Endothelial cell of umbilical vein (primary cell): ENCODE data around the gene PRDX1. TPM values are rescaled to one million over a fixed set of nuclear protein-coding genes. Genes with fewer than 3 reads are reported as not detected.

Source experiments
- BruUV-seq: library from RNA; stranded (reverse); fragments of 400-500 nt; replicated peaks from 2 replicates; lab custom pipeline; 2021; lab: Mats Ljungman, UMichigan
- CTCF ChIA-PET: fragments of 300-600, 350-600 bp; sonication (Branson Sonifier 250); formaldehyde crosslinking; loops from one replicate; lab custom pipeline; 2021; ENCODE audit warnings: antibody characterized with exemption, inconsistent platforms; lab: Charles Lee
- POLR2A ChIA-PET: fragments of 300-600, 350-600 bp; sonication (Branson Sonifier 250); formaldehyde crosslinking; loops from one replicate; lab custom pipeline; 2021; ENCODE audit warnings: antibody characterized with exemption, inconsistent platforms; lab: Charles Lee
- DNase-seq: peaks from one replicate; pipeline ENCODE4 v3.0.0-alpha.2; 2011; ENCODE audit warnings: low read depth, low spot score
- FAIRE-seq: peaks from 2 replicates; lab custom pipeline; 2011; peaks lifted over from hg19 to GRCh38; lab: Jason Lieb, UNC
- H2AFZ ChIP-seq: 2 replicates; pipeline ENCODE4 v1.6.0; 2012; ENCODE audit warnings: low read depth, low read length, control low read depth, inconsistent platforms
- H3K27ac ChIP-seq: 2 replicates; pipeline ENCODE4 v1.5.1; 2011; ENCODE audit warnings: low read depth, mild to moderate bottlenecking, control low read depth, low read length, moderate library complexity; ENCODE audit not compliant: insufficient read depth
- H3K27me3 ChIP-seq, 2 experiments: 2 replicates each; pipeline versions ENCODE4 v1.6.0 to v1.6.1; 2011; ENCODE audit warnings: low read length in 2 of 2, mixed read lengths in 1 of 2; ENCODE audit not compliant: control insufficient read depth in 2 of 2, insufficient read depth in 2 of 2
- H3K36me3 ChIP-seq, 2 experiments: 2 replicates in 1 of 2; 3 replicates in 1 of 2; pipeline ENCODE4 v1.5.1; 2011; ENCODE audit warnings: low read length in 2 of 2, mild to moderate bottlenecking in 1 of 2, moderate library complexity in 1 of 2; ENCODE audit not compliant: control insufficient read depth in 2 of 2, insufficient read depth in 2 of 2; ENCODE audit errors: extremely low read depth in 1 of 2
- H3K4me1 ChIP-seq: 3 replicates; pipeline ENCODE4 v1.5.1; 2011; ENCODE audit warnings: mild to moderate bottlenecking, low read length; ENCODE audit not compliant: control insufficient read depth, insufficient read depth; ENCODE audit errors: extremely low read depth
- H3K4me2 ChIP-seq: 2 replicates; pipeline ENCODE4 v1.6.1; 2011; ENCODE audit warnings: low read length, control low read depth, mixed read lengths; ENCODE audit not compliant: insufficient read depth
- H3K4me3 ChIP-seq, 3 experiments: fragments of 200-600 bp in 1 of 3; sonication (generic), shearing (Covaris generic) in 1 of 3; replicated peaks in 1 of 3; 2 replicates each; pipeline ENCODE4 v1.5.1; 2011 to 2016; ENCODE audit warnings: control low read depth in 3 of 3, low read length in 3 of 3, mild to moderate bottlenecking in 2 of 3, inconsistent platforms in 1 of 3, low read depth in 1 of 3, moderate library complexity in 1 of 3; ENCODE audit not compliant: insufficient read depth in 1 of 3
- H3K79me2 ChIP-seq: 2 replicates; pipeline ENCODE4 v1.6.0; 2012; ENCODE audit warnings: low read length, inconsistent platforms; ENCODE audit not compliant: control insufficient read depth, insufficient read depth
- H3K9ac ChIP-seq: replicated peaks from 2 replicates; pipeline ENCODE3; 2011; ENCODE audit warnings: low read length, control low read depth; ENCODE audit not compliant: insufficient read depth; ENCODE audit errors: extremely low read depth
- H3K9me1 ChIP-seq: replicated peaks from 3 replicates; pipeline ENCODE4 v1.6.0; 2011; ENCODE audit warnings: mild to moderate bottlenecking, low read length; ENCODE audit not compliant: control insufficient read depth, insufficient read depth; ENCODE audit errors: extremely low read depth
- H3K9me3 ChIP-seq: replicated peaks from 2 replicates; pipeline ENCODE4 v1.5.1; 2012; ENCODE audit warnings: low read length, inconsistent platforms; ENCODE audit not compliant: control insufficient read depth, insufficient read depth
- H4K20me1 ChIP-seq: replicated peaks from 2 replicates; pipeline ENCODE3; 2011; ENCODE audit warnings: mild to moderate bottlenecking, low read length; ENCODE audit not compliant: control insufficient read depth, insufficient read depth; ENCODE audit errors: extremely low read depth
- EZH2 ChIP-seq: IDR thresholded peaks from 2 replicates; pipeline ENCODE4 v1.6.1; 2012; ENCODE audit warnings: borderline replicate concordance, low read depth, mild to moderate bottlenecking, moderate library complexity, low read length, inconsistent platforms; ENCODE audit not compliant: severe bottlenecking
- FOS ChIP-seq: IDR thresholded peaks from 2 replicates; pipeline ENCODE4 v1.6.1; 2011; ENCODE audit warnings: mild to moderate bottlenecking, low read length, moderate library complexity, borderline replicate concordance; ENCODE audit not compliant: insufficient read depth
- GATA2 ChIP-seq: IDR thresholded peaks from 2 replicates; pipeline ENCODE4 v1.7.0; 2011; ENCODE audit warnings: low read depth, mild to moderate bottlenecking, moderate library complexity, mixed read lengths, low read length; ENCODE audit not compliant: insufficient read length, insufficient read depth
- JUN ChIP-seq: IDR thresholded peaks from 2 replicates; pipeline ENCODE4 v1.6.1; 2011; ENCODE audit warnings: borderline replicate concordance, low read depth; ENCODE audit not compliant: insufficient read length, insufficient read depth
- MAX ChIP-seq: IDR thresholded peaks from 2 replicates; pipeline ENCODE4 v1.6.1; 2011; ENCODE audit not compliant: insufficient read depth, insufficient read length
- MYC ChIP-seq: IDR thresholded peaks from one replicate; pipeline ENCODE4 v1.6.1; 2011; ENCODE audit warnings: mild to moderate bottlenecking, low read depth, low read length
- POLR2A ChIP-seq: IDR thresholded peaks from 2 replicates; pipeline ENCODE4 v1.6.1; 2012; ENCODE audit warnings: low read depth, mild to moderate bottlenecking, control low read depth, low read length
- POLR2AphosphoS5 ChIP-seq: IDR thresholded peaks from 2 replicates; pipeline ENCODE4 v1.6.1; 2012; ENCODE audit warnings: low read depth, mild to moderate bottlenecking, control low read depth, low read length, moderate library complexity; ENCODE audit not compliant: insufficient read depth
- dilution Hi-C: fragments of 300-500 bp; cut with MboI; formaldehyde crosslinking; loops from one replicate; pipeline ENCODE4 v1.15.0; 2019; ENCODE audit warnings: low sequenced_read_pairs; ENCODE audit not compliant: extremely low pct_ligation_motif_present
- intact Hi-C: fragments of 100-400 bp; cut with micrococcal nuclease; formaldehyde crosslinking; loops from one replicate; pipeline ENCODE4 v1.10.0; 2022
- polyA plus RNA-seq, 4 experiments: library from polyadenylated mRNA; depleted of rRNA in 3 of 4; stranded (reverse) in 3 of 4; unstranded in 1 of 4; fragments of >200 nt; gene quantifications; 2 replicates each; pipeline versions ENCODE4 v1.2.1 to v1.2.3, GENCODE V29; 2011 to 2012; ENCODE audit warnings: missing spikeins in 1 of 4
- total RNA-seq: library from RNA; stranded (reverse); gene quantifications from 2 replicates; pipeline ENCODE4 v1.2.3, GENCODE V29; 2021
- TF ChIP-seq, protein P1 (sequence below), 2 donors: IDR thresholded peaks; 1 replicate in 1 of 2; 2 replicates in 1 of 2; pipeline ENCODE4 v1.5.1; 2011; ENCODE audit warnings: low read length in 2 of 2, mild to moderate bottlenecking in 2 of 2, moderate library complexity in 2 of 2, control low read depth in 1 of 2, inconsistent platforms in 1 of 2, low read depth in 1 of 2; ENCODE audit not compliant: insufficient read depth in 1 of 2; ENCODE audit errors: extremely low read depth in 1 of 2

The PRDX1 gene
- total and polyA plus RNA-seq, 2 donors (not counting 3 experiments of a cell fraction or from before 2014, with no cell fraction given) = 622 to 685 TPM

GRCh38 chr1:45563843-45564242 lies 42.2 kb upstream of the PRDX1 start:
- no peak overlapping the region for H3K4me2 ChIP-seq
- H3K4me1 ChIP-seq = no peaks in the 10 kb centered on the region
- no peaks in the 10 kb centered on the region for H3K27me3 ChIP-seq
- no peak overlapping the region for H3K9ac ChIP-seq
- TF ChIP-seq JUN = no peak
- no peak for TF ChIP-seq POLR2A
- TF ChIP-seq EZH2 = no peak
- TF ChIP-seq GATA2 = no peak
- TF ChIP-seq FOS = no peak
- no peak for TF ChIP-seq MAX
- TF ChIP-seq POLR2AphosphoS5 = no peak
- TF ChIP-seq, protein P1, sequence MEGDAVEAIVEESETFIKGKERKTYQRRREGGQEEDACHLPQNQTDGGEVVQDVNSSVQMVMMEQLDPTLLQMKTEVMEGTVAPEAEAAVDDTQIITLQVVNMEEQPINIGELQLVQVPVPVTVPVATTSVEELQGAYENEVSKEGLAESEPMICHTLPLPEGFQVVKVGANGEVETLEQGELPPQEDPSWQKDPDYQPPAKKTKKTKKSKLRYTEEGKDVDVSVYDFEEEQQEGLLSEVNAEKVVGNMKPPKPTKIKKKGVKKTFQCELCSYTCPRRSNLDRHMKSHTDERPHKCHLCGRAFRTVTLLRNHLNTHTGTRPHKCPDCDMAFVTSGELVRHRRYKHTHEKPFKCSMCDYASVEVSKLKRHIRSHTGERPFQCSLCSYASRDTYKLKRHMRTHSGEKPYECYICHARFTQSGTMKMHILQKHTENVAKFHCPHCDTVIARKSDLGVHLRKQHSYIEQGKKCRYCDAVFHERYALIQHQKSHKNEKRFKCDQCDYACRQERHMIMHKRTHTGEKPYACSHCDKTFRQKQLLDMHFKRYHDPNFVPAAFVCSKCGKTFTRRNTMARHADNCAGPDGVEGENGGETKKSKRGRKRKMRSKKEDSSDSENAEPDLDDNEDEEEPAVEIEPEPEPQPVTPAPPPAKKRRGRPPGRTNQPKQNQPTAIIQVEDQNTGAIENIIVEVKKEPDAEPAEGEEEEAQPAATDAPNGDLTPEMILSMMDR (IDR thresholded peaks at IDR 0.05; ENCODE audit: extremely low read depth in 1 of 2, insufficient read depth in 1 of 2, low read depth in 1 of 2, low read length in 2 of 2) = no peak
- TF ChIP-seq MYC = no peak
- DNase-seq = no peak
- no peak overlapping the region for H3K27ac ChIP-seq
- peaks cover 7 to 29% of the 10 kb centered on the region in 2 experiments for H3K36me3 ChIP-seq
- no peak overlapping the region for H3K4me3 ChIP-seq
- no peaks in the 10 kb centered on the region for H3K9me3 ChIP-seq
- CTCF ChIA-PET = interaction anchor here (1.1 to 9.0 kb wide), 2 partner anchors 53 to 203 kb away, joined by 4 to 148 read pairs; no protein-coding TSS in a partner anchor
- intact Hi-C loops (no loop called here), dilution Hi-C loops (no loop called here)
- BruUV-seq = no TSS peak
- H3K79me2 ChIP-seq = peaks cover 12% of the 10 kb centered on the region
- H2AFZ ChIP-seq = no peak overlapping the region
- POLR2A ChIA-PET = interaction anchor here (3.7 kb wide), 1 partner anchor 42 kb away, joined by 20 read pairs; the partner anchor contains the start of gene PRDX1
- FAIRE-seq = no peak
- no peaks in the 10 kb centered on the region for H4K20me1 ChIP-seq
- H3K9me1 ChIP-seq = no peaks in the 10 kb centered on the region
